Measurements from ENCODE around the gene FAM47B. TPM values are rescaled to one million over a fixed set of nuclear protein-coding genes. Genes with fewer than 3 reads are reported as not detected.

FAM47B gene
- polyA plus RNA-seq, 1 donor from 2014 or later, result not detected

- Histone ChIP-seq H3K36me3 (ENCODE audit: insufficient read depth, low read length) (no peaks in the 10 kb centered on the region), H3K27ac (ENCODE audit: low read length) (no peak overlapping the region), H4K20me1 (ENCODE audit: insufficient read depth) (no peaks in the 10 kb centered on the region), H3K9me2 (ENCODE audit: insufficient read depth, low read length) (no peaks in the 10 kb centered on the region), H2AFZ (ENCODE audit: low read depth, low read length) (no peak overlapping the region), H3K4me2 (ENCODE audit: low read length) (no peak overlapping the region), H3K4me3 (ENCODE audit: low read length) (no peak overlapping the region), H3K9me3 (ENCODE audit: low read length) (no peaks in the 10 kb centered on the region), H3K9ac (ENCODE audit: low read length) (no peak overlapping the region), H3K27me3 (ENCODE audit: insufficient read depth, low read depth, low read length) (no peaks in the 10 kb centered on the region), H3K79me2 (replicated peaks; ENCODE audit: insufficient read depth, low read length) (no peaks in the 10 kb centered on the region), H3F3A (ENCODE audit: insufficient read depth, low read length, poor library complexity, severe bottlenecking) (no peaks in the 10 kb centered on the region)
- TF ChIP-seq SMC3 (conservative IDR thresholded peaks at IDR 0.05; ENCODE audit: poor library complexity) (no peak), MXI1 (conservative IDR thresholded peaks at IDR 0.05; ENCODE audit: poor library complexity, severe bottlenecking) (no peak), EP300 (conservative IDR thresholded peaks at IDR 0.05; ENCODE audit: poor library complexity, severe bottlenecking) (no peak), EZH2 (IDR thresholded peaks at IDR 0.05; ENCODE audit: borderline replicate concordance, insufficient read depth, low read length, poor library complexity, severe bottlenecking) (no peak), RAD21 (conservative IDR thresholded peaks at IDR 0.05) (no peak), POLR2AphosphoS5 (IDR thresholded peaks at IDR 0.05) (no peak), TAF1 (IDR thresholded peaks at IDR 0.05; ENCODE audit: low read depth) (no peak)
- TF ChIP-seq, protein P1, sequence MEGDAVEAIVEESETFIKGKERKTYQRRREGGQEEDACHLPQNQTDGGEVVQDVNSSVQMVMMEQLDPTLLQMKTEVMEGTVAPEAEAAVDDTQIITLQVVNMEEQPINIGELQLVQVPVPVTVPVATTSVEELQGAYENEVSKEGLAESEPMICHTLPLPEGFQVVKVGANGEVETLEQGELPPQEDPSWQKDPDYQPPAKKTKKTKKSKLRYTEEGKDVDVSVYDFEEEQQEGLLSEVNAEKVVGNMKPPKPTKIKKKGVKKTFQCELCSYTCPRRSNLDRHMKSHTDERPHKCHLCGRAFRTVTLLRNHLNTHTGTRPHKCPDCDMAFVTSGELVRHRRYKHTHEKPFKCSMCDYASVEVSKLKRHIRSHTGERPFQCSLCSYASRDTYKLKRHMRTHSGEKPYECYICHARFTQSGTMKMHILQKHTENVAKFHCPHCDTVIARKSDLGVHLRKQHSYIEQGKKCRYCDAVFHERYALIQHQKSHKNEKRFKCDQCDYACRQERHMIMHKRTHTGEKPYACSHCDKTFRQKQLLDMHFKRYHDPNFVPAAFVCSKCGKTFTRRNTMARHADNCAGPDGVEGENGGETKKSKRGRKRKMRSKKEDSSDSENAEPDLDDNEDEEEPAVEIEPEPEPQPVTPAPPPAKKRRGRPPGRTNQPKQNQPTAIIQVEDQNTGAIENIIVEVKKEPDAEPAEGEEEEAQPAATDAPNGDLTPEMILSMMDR (IDR thresholded peaks at IDR 0.05; ENCODE audit: poor library complexity, severe bottlenecking), result no peak
These were observed 40.8 kb upstream of the FAM47B start for GRCh38 chrX:34901761-34902160.

GRCh38 chrX:34903316-34903715 lies 39.3 kb upstream of the FAM47B start:
- Histone ChIP-seq H3K4me3 (ENCODE audit: low read length) (no peak overlapping the region), H3K27ac (ENCODE audit: low read length) (no peak overlapping the region), H3K79me2 (replicated peaks; ENCODE audit: insufficient read depth, low read length) (no peaks in the 10 kb centered on the region), H3K9me2 (ENCODE audit: insufficient read depth, low read length) (no peaks in the 10 kb centered on the region), H3K27me3 (ENCODE audit: insufficient read depth, low read depth, low read length) (no peaks in the 10 kb centered on the region), H3K9me3 (ENCODE audit: low read length) (no peaks in the 10 kb centered on the region), H3K36me3 (ENCODE audit: insufficient read depth, low read length) (no peaks in the 10 kb centered on the region), H3F3A (ENCODE audit: insufficient read depth, low read length, poor library complexity, severe bottlenecking) (no peaks in the 10 kb centered on the region), H3K4me2 (ENCODE audit: low read length) (no peak overlapping the region), H2AFZ (ENCODE audit: low read depth, low read length) (no peak overlapping the region), H3K9ac (ENCODE audit: low read length) (no peak overlapping the region), H4K20me1 (ENCODE audit: insufficient read depth) (no peaks in the 10 kb centered on the region)
- no peak for TF ChIP-seq SMC3 (conservative IDR thresholded peaks at IDR 0.05; ENCODE audit: poor library complexity)
- TF ChIP-seq POLR2AphosphoS5 (IDR thresholded peaks at IDR 0.05), result no peak
- no peak for TF ChIP-seq RAD21 (conservative IDR thresholded peaks at IDR 0.05)
- TF ChIP-seq, protein P1 (IDR thresholded peaks at IDR 0.05; ENCODE audit: poor library complexity, severe bottlenecking), result no peak
- TF ChIP-seq EP300 (conservative IDR thresholded peaks at IDR 0.05; ENCODE audit: poor library complexity, severe bottlenecking), result no peak
- TF ChIP-seq REST (IDR thresholded peaks at IDR 0.05; ENCODE audit: borderline replicate concordance), result no peak
- no peak for TF ChIP-seq MXI1 (conservative IDR thresholded peaks at IDR 0.05; ENCODE audit: poor library complexity, severe bottlenecking)
- TF ChIP-seq TAF1 (IDR thresholded peaks at IDR 0.05; ENCODE audit: low read depth), result no peak
- TF ChIP-seq EZH2 (IDR thresholded peaks at IDR 0.05; ENCODE audit: borderline replicate concordance, insufficient read depth, low read length, poor library complexity, severe bottlenecking), result no peak
